ENCODE measurements around the gene GPR160.
"Not testable (repeated sequence)": the region's sequence is repeated elsewhere in the genome, so short reads cannot be mapped to it uniquely, and the experiment has no call there.

Gene GPR160

DNA sequence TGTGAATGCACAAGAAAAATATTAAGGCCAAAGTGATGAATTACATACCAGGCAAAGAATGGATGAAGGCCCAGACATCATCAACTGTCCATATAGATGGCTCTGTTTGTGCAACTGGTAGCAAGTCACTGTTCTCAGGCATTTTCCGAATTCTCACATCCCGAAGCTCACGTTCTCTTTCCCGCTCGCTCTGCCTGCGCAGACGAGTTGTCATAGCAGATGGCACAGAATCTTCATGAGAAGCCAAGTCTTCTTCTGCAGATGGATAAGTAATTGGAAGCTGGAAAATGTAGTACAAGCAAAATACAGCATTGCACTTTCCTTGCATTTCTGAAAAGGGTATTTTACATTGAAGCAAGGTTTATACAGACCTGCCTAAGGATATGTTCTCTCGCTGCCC, 64.6 kb downstream of the GPR160 start:
- FAIRE-seq (no peak), DNase-seq (ENCODE audit: extremely low spot score, insufficient read length, low read depth) (no peak)

DNA sequence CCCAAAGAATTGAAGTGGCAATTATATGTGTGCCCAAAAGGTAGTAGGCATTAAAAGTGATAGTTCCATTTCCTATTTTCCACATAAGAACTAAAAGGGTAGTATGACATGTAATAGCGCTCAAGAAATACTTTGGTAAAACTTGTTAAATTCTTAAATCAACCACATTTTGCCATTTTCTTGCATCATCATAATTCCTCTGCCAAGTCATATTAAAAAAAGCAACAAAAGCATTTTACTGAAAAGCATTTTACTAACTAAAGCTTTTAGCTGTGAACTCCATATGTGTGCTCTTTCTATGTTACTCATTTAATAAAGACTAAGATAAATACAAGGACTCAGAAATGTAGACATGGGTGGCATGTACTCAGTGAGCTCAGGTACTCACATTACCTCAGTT, 70.1 kb downstream of the GPR160 start:
- no peak for FAIRE-seq
- no peak for DNase-seq (ENCODE audit: extremely low spot score, insufficient read length, low read depth)

DNA sequence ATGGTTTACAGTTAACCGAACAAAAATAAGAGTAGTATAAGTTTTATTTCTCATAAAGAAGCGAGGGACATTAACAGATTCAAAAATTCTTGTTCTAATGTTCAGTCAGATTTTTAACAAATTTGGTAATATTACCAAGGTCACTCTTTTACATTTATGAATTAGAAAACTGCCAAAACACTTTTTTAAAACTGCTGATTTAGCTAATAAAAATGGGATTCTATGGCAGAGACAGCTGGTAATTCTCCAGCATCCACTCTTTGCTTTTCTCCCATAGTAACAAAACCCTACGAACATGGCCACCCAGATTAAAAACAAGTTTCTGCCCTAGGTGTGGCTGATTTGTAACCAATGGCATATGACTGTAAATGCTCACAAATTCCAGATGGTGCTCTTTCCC, 71.2 kb downstream of the GPR160 start:
- no peak for DNase-seq (ENCODE audit: extremely low spot score, insufficient read length, low read depth)
- no peak for FAIRE-seq

DNA sequence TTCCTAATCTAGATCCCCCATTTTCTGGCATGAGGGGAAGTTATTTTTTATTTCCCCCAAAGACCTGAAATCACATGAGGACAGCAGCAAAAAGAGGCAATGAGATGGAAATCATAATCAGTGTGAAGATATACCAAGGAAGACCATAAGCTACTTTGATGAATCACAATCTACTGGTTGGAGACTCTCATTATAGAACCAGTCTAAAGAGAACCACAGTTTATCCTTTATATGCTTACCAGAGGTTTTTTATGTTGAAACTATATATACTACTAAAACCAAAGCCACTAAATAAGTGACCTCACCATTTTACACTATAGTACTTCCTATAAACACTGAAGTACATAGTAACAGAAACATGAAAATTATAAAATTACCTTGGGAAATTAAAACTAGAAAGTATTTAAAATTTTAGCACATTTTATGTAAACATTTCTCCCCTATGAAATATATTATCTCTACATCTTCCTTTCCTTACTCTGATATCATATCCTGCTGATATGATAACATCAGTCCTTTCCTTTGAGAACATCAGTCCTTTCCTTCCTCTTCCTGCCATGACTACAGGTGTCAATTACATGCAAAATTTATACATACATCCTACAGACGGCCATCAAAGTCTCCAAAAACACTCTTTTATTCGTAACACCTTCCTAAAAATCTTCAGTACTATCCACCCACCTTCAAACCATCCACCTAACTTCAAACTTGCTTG, 71.9 kb downstream of the GPR160 start:
- no peak for FAIRE-seq
- DNase-seq (ENCODE audit: extremely low spot score, insufficient read length, low read depth): no peak

DNA sequence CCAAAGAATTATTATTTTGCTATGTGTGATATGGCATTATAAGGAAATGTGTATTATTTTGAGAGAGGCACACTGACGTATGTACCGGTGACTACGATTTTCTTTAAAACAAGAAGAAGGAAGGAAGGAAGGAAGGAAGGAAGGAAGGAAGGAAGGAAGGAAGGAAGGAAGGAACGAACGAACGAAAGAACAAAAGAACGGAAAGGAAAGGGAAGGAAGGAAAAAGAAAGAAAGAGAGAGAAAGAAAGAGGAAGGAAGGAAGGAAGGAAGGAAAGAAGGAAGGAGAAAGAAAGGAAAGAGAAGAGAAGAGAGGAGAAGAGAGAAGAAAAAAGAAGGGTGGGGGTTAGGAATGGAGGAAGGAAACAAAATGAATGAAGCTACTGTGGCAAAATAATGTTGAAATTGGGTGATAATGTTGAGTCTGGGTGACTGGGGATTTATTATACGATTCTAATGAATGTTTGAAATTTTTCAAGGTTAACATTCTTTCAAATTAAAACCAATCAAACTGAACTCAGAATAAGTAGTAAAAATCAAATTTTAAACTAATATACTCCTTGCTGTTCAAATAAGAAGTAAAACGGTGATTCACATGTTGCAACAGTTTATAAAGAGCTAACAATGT, 73.5 kb downstream of the GPR160 start:
- DNase-seq (ENCODE audit: extremely low spot score, insufficient read length, low read depth): no peak

DNA sequence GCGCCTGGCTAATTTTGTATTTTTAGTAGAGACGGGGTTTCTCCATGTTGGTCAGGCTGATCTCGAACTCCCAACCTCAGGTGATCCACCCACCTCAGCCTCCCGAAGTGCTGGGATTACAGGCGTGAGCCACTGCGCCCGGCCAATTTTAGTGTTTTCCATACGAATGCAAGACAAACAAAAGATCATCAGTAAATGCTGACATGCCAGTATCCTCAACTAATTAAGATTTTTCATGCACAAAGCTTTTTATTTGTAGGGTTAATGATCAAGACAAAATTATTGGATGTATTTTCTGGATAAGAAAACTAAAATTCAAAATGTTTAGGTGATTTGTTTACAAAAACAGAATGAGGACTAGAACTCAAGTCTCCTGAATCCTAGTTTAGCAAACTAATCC, 76.4 kb downstream of the GPR160 start:
- DNase-seq (ENCODE audit: extremely low spot score, insufficient read length, low read depth); FAIRE-seq: not testable (repeated sequence)

More for the DNA sequence above, 73.5 kb downstream of the GPR160 start:
- FAIRE-seq: no peak

DNA sequence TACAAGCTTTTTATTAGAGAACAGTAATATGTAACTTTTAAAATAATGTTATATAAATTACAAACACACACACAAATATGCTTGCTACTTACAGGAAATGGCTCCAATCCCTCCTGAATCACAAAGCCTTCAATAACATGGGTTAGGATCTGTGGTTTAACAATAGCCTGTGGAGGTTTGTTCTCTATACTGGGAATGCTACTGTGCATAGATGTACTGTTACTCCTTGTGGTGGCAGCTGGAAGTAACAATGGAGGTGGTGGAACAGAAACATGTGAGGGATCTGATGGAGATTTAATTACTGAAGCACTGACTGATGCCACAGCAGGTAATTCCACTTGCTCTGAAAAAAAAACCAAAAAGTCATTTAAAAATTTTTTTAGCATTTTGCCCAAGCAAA, 79.3 kb downstream of the GPR160 start:
- no peak for DNase-seq (ENCODE audit: extremely low spot score, insufficient read length, low read depth)

DNA sequence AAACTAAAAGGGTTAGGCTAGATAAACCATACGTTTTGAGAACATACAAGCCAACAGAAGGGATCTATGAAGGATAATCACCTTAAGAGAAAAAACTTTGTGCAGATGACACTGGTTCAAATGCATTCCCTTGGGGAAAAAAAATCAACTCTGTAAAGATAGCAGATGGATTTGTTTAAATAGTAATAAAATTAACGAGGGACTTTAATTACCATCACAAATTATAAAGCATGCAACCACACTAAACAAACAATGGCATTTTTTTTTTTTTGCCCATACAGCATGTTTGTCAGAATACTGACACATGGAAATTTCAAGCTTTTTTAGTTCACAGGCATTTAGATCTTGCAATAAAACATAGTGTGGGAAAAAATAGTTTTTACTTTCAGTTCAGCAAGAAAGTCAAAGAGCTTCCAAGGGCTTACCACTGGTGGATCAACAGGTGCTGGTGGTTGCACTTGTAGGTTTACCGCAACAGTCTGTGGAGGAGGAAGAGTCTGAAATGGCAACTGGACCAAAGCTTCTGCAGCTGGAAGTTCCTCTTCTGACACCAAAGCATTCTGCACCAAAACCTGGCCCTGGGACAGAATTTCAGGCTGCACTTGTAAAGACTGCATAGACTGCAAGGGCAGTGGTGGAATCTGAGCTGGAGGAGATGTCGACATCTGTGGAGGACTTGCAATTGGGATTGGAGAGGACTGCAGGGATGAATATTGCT, 90.6 kb downstream of the GPR160 start:
- peak; percentile 43 for DNase-seq (ENCODE audit: extremely low spot score, insufficient read length, low read depth)
- FAIRE-seq: peak; percentile 90

More for the DNA sequence above, 79.3 kb downstream of the GPR160 start:
- FAIRE-seq: no peak

DNA sequence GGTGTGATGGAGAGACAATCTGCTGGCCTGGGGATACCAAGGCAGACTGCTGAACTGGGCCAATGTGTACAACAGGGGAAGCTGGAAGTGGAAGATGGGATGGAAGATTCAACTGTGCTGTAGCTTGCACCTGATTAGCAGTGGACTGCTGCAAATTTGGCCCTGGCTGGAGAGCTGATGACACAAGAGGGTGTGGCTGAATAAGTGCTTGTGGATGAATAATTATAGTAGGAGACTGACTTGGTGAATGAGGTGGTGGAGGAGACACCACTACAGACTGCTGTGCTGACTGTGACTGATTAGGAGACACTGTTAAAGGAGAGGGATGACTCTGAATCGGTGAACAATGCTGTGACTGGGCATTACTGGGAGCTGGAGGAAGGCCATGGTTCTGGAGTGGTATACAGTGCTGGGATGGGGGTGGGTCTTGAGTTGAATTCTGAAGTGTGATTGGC, 91.2 kb downstream of the GPR160 start:
- FAIRE-seq (no peak), DNase-seq (ENCODE audit: extremely low spot score, insufficient read length, low read depth) (no peak)

DNA sequence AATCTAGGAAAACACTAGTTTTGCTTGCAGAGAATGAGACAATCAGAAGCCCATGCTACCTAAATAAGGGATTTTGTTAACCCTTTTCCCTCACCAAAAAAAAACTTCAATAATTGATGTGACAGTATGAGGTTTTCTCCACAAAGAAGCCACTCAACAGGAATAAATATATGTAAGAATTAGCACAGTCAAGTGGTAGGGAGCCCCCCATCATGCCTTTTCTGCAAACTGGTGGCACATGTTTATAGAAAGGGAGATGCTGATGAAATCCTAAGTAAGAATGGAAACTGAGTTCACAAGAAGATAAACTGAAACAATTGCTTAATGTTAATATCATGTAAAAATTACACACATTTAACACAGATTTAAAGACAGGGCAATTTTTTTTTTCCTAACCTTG, 92.7 kb downstream of the GPR160 start:
- FAIRE-seq (no peak), DNase-seq (ENCODE audit: extremely low spot score, insufficient read length, low read depth) (no peak)

DNA sequence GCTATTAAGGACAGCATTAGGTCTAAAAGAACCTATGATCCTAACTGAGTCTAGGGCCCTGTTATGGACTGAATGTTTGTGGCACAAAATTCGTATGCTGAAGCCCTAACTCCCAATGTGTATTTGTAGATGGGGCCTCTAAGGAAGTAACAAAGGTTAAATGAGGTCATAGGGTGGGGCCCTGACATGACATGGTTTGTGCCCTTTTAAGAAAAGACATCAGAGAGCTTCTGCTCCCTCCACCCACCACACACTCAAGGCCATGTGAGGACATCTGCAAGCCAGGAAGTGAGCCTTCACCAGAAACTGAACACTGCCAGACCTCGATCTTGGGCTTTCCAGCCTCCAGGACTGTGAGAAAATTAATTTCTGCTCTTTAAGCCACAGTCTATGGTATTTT, 94.5 kb downstream of the GPR160 start:
- FAIRE-seq: peak; percentile 63

More for the DNA sequence above, 94.5 kb downstream of the GPR160 start:
- DNase-seq (ENCODE audit: extremely low spot score, insufficient read length, low read depth): no peak
